Mucosa of descending colon (tissue), 3 donors: ENCODE measurements around the gene CLDN6. TPM values are rescaled to one million over a fixed set of nuclear protein-coding genes. Genes with fewer than 3 reads are reported as not detected.

Experiments used
- ATAC-seq: fragments of 200-7000 bp; cut with Tn5 transposase; one replicate; pipeline ENCODE4 v1.9.1; 2020; ENCODE audit warnings: mild to moderate bottlenecking, moderate library complexity
- DNase-seq, 3 donors: peaks; one replicate each; pipeline ENCODE4 v3.0.0-alpha.2; 2020
- H3K36me3 ChIP-seq: fragments of 200-600 bp; one replicate; pipeline ENCODE4 v1.8.0; 2021; ENCODE audit warnings: low read depth, mild to moderate bottlenecking
- H3K4me1 ChIP-seq: fragments of 200-600 bp; one replicate; pipeline ENCODE4 v1.8.0; 2021; ENCODE audit warnings: low read depth, mild to moderate bottlenecking
- H3K4me3 ChIP-seq: fragments of 200-600 bp; one replicate; pipeline ENCODE4 v1.8.0; 2021; ENCODE audit warnings: mild to moderate bottlenecking
- H3K9me3 ChIP-seq: fragments of 200-600 bp; one replicate; pipeline ENCODE4 v1.8.0; 2021; ENCODE audit warnings: mild to moderate bottlenecking
- intact Hi-C, 2 donors: fragments of 100-400 bp; cut with DNase I in 1 of 2; cut with micrococcal nuclease in 1 of 2; formaldehyde crosslinking; loops; one replicate each; pipeline versions ENCODE4 v1.11.0 to v1.11.1; 2022; cut with DNase I, micrococcal nuclease
- total RNA-seq, 3 donors: library from RNA; stranded (reverse); fragmentation: NEBNext Ultra II Directional in 2 of 3; extraction: Animal tissue kit (Norgen Biotek cat#: 25700) in 2 of 3; gene quantifications; one replicate each; pipeline versions ENCODE4 v1.2.1 to v1.2.4, GENCODE V29; 2021 to 2023
- TF ChIP-seq, protein P1 (sequence below): fragments of 200-600 bp; IDR thresholded peaks from one replicate; pipeline ENCODE4 v1.8.0; 2022; ENCODE audit warnings: antibody characterized with exemption, mild to moderate bottlenecking
- donor health status: DM: no; HTN: no; CAD: no; lungs with moderate emphysema.
- donor health status: DM: no; HTN: no; CAD: no.
- donor health status: DM: no; HTN: yes; CAD: no.

The CLDN6 gene
- total RNA-seq, 3 donors from 2014 or later, result not detected

DNA sequence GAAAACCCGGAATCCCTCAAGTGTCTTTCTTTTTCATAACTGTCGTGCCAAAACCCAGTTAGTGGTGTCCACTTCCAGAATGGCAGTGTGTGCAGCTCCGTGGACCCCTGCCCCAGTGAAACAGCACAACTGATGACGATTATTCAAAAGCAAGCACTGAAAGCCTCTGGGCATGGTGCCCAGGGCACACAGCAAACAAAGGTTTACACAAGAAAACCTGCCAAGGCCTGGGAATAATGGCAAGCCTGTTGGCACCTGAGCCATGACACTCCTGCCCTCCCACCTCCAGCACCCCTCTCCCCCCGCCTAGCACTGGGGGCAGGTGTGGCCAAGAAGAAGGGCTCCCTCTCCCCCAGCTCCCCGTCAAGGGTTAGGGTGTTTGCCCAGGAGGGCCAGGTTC lies 40.5 kb downstream of the CLDN6 start:
- ATAC-seq, result peak; percentile 34
- peak; percentile 63 to 71 (median 66) for DNase-seq
- Histone ChIP-seq H3K4me3 (no peak overlapping the region), H3K4me1 (peaks cover 19% of the 10 kb centered on the region), H3K36me3 (no peaks in the 10 kb centered on the region), H3K9me3 (no peaks in the 10 kb centered on the region)
- TF ChIP-seq, protein P1, sequence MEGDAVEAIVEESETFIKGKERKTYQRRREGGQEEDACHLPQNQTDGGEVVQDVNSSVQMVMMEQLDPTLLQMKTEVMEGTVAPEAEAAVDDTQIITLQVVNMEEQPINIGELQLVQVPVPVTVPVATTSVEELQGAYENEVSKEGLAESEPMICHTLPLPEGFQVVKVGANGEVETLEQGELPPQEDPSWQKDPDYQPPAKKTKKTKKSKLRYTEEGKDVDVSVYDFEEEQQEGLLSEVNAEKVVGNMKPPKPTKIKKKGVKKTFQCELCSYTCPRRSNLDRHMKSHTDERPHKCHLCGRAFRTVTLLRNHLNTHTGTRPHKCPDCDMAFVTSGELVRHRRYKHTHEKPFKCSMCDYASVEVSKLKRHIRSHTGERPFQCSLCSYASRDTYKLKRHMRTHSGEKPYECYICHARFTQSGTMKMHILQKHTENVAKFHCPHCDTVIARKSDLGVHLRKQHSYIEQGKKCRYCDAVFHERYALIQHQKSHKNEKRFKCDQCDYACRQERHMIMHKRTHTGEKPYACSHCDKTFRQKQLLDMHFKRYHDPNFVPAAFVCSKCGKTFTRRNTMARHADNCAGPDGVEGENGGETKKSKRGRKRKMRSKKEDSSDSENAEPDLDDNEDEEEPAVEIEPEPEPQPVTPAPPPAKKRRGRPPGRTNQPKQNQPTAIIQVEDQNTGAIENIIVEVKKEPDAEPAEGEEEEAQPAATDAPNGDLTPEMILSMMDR, result no peak
- intact Hi-C loops, result no loop called here

DNA sequence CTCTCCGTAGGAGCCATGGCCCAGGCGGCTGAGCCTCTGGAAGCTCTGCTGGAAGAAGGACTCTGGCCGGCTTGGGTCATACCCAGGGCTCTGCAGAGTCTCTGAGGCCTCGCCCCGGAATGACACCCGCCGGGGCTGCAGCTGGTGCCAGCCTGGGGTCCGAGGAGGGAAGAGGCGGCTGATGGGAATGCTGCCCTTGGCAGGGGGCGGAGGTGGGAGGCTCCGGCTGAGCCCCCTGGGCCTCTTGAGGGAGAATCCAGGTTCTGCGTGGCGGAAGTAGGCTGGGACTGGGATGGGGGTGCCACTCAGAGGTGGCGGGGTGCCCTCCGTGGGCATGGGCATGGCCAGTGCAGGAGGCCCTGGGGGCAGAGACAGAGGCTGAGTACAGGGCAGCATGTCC lies 41.3 kb downstream of the CLDN6 start:
- intact Hi-C loops, result no loop called here
- TF ChIP-seq, protein P1, result no peak
- Histone ChIP-seq H3K9me3 (no peaks in the 10 kb centered on the region), H3K36me3 (no peaks in the 10 kb centered on the region), H3K4me1 (peaks cover 19% of the 10 kb centered on the region), H3K4me3 (no peak overlapping the region)
- no peak for ATAC-seq
- no peak for DNase-seq

DNA sequence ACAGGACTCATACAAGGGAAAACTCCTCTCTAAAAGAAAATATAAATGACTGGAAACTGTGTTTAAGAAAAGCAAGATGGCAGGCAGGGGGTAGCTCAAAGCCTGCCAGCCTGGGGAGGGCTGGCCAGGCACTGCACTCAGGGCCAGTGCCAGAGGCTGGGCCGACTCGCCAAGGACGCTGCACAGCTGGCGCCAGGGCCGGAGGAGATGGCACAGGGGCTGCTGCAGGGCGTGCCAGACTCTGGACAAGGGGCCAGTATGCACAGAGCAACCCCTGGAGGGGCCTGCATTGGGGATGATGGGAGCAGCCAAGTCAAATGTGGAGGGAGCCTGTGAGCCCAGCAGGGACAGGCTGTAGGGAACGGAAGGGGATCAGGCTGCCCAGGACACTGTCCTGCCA lies 41.8 kb downstream of the CLDN6 start:
- TF ChIP-seq, protein P1, result no peak
- DNase-seq, result no peak
- ATAC-seq, result no peak
- Histone ChIP-seq H3K4me3 (no peak overlapping the region), H3K36me3 (no peaks in the 10 kb centered on the region), H3K4me1 (peaks cover 17% of the 10 kb centered on the region), H3K9me3 (no peaks in the 10 kb centered on the region)
- intact Hi-C loops, result no loop called here

DNA sequence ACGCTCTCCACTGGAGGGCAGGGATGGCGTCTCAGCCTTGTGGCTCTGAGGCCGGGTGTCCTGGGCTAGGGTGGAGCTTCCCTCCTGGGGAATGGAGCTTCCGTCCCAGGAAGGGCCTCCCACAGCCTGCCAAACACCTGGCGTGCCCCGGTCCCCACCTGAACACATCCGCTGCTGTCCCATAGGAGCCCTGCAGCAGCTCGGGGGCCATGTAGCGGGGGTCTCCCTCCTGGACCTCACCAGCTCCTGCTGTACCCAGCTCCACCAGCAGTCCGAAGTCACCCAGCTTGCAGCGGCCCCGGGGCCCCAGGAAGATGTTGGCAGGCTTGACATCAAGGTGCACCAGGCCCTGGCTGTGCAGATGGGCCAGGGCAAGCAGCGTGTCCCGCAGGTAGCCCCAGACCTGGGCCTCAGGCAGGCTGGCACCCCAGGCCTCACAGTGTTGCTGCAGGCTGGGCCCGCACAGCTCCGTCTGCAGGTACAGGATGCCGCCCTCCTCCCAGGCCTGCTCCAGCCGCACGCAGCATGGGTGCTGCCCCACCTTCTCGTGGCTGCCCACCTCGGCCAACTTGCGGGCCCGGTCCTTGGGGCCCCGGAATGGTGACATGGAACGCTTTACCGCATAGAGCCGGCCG lies 42.7 kb downstream of the CLDN6 start:
- TF ChIP-seq, protein P1, result no peak
- DNase-seq (no peak), ATAC-seq (no peak)
- H3K4me1 ChIP-seq, result peaks cover 12% of the 10 kb centered on the region
- H3K36me3 ChIP-seq, result no peaks in the 10 kb centered on the region
- no peaks in the 10 kb centered on the region for H3K9me3 ChIP-seq
- no peak overlapping the region for H3K4me3 ChIP-seq
- intact Hi-C loops, result no loop called here

DNA sequence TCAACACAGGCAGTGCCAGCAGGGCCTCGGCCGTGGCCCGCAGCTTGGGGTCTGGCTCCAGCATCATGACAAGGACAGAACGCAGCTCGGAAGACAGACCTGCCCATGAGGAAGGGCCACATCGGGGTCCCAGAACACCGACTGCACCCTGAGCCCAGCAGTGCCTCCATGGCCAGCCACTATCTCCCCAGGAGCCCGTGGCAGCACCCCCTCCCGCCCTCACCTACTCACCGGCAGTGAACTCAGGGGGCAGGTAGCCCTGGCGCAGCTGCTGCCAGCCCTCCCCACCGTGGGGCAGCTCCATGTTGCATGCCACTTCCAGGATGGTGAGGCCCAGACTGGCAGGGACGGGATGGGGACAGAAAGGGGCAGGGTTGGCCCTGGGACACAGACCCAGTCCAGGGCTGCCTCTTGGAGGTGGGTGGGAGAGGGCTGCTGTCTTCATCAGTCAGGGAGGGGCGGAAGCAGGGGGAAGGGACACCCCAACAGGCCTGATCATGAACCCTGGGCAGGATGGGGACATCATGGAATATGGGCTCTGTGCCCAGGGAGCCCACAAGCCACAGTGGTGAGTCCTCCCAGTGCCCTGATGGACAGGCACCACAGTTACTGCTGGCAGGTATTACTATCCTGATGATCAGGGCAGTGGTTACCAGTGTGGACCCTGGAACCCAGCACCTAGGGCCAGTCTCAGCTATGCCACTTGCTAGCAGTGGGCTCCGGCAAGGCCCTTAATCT lies 43.5 kb downstream of the CLDN6 start:
- intact Hi-C loops, result no loop called here
- no peak for DNase-seq
- H3K9me3 ChIP-seq, result no peaks in the 10 kb centered on the region
- H3K4me3 ChIP-seq, result no peak overlapping the region
- TF ChIP-seq, protein P1, result no peak
- peaks cover 5% of the 10 kb centered on the region for H3K4me1 ChIP-seq
- no peaks in the 10 kb centered on the region for H3K36me3 ChIP-seq
- no peak for ATAC-seq
